HepG2 (cell line): ENCODE measurements around the gene TUBA4B. TPM values are rescaled to one million over a fixed set of nuclear protein-coding genes. Genes with fewer than 3 reads are reported as not detected.

ENCODE experiments used
- ATAC-seq: fragments of 200-7000 bp; cut with Tn5 transposase; 3 replicates; pipeline ENCODE4 v1.9.1; 2020; ENCODE audit warnings: mild to moderate bottlenecking, moderate library complexity
- BruUV-seq: library from RNA; stranded (reverse); fragments of 400-500 nt; replicated peaks from 2 replicates; lab custom pipeline; 2021; lab: Mats Ljungman, UMichigan
- CTCF ChIA-PET: fragments of 300-600 bp; formaldehyde crosslinking; extraction: SDS; loops from one replicate; lab custom pipeline; 2021; ENCODE audit warnings: low total read pairs, inconsistent platforms, low intra/inter-chr PET ratio; lab: Yijun Ruan, JAX
- POLR2A ChIA-PET: fragments of 350-600 bp; sonication (Branson Sonifier 250); formaldehyde crosslinking; loops from one replicate; lab custom pipeline; 2020; ENCODE audit warnings: antibody characterized with exemption, inconsistent platforms; lab: Yijun Ruan, JAX
- DNase-seq: peaks from one replicate; pipeline ENCODE4 v3.0.0-alpha.2; 2015; ENCODE audit warnings: low spot score
- FAIRE-seq: peaks from 3 replicates; lab custom pipeline; 2011; peaks lifted over from hg19 to GRCh38; lab: Jason Lieb, UNC
- H2AFZ ChIP-seq: one replicate; pipeline ENCODE4 v1.6.1; 2011; ENCODE audit warnings: low read length, inconsistent platforms
- H3K27ac ChIP-seq: fragments of 300-600 bp; 3 replicates; pipeline ENCODE4 v1.8.0; 2011; ENCODE audit warnings: mixed run types, mild to moderate bottlenecking, mixed read lengths, low read length, inconsistent platforms; ENCODE audit not compliant: insufficient read depth; ENCODE audit errors: extremely low read length
- H3K27me3 ChIP-seq, 2 experiments: fragments of 200-600 bp in 1 of 2; 2 replicates in 1 of 2; 3 replicates in 1 of 2; pipeline versions ENCODE4 v1.6.0 to v1.8.0; 2011; ENCODE audit warnings: low read length in 2 of 2, mild to moderate bottlenecking in 2 of 2, moderate library complexity in 2 of 2, inconsistent platforms in 1 of 2; ENCODE audit not compliant: insufficient read depth in 2 of 2, control insufficient read depth in 1 of 2
- H3K36me3 ChIP-seq, 2 experiments: fragments of 200-600 bp in 1 of 2; replicated peaks in 1 of 2; 2 replicates in 1 of 2; 3 replicates in 1 of 2; pipeline versions ENCODE4 v1.5.1 to v1.8.0; 2011; ENCODE audit warnings: low read length in 2 of 2, inconsistent platforms in 1 of 2; ENCODE audit not compliant: insufficient read depth in 2 of 2, control insufficient read depth in 1 of 2
- H3K4me1 ChIP-seq: 2 replicates; pipeline ENCODE4 v1.5.1; 2012; ENCODE audit warnings: low read length, inconsistent platforms; ENCODE audit not compliant: insufficient read depth
- H3K4me2 ChIP-seq: 2 replicates; pipeline ENCODE4 v1.6.0; 2011; ENCODE audit warnings: low read depth, low read length, inconsistent platforms
- H3K4me3 ChIP-seq, 3 experiments: fragments of 200-600 bp in 1 of 3; sonication (generic), shearing (Covaris generic) in 1 of 3; replicated peaks in 1 of 3; 2 replicates each; pipeline ENCODE4 v1.5.1; 2011 to 2016; ENCODE audit warnings: low read length in 3 of 3, inconsistent platforms in 2 of 3, low read depth in 2 of 3, mild to moderate bottlenecking in 2 of 3, control low read depth in 1 of 3, mixed read lengths in 1 of 3; ENCODE audit not compliant: insufficient read depth in 1 of 3
- H3K79me2 ChIP-seq: one replicate; pipeline ENCODE4 v1.6.1; 2011; ENCODE audit warnings: low read length, inconsistent platforms; ENCODE audit not compliant: insufficient read depth
- H3K9ac ChIP-seq: 2 replicates; pipeline ENCODE4 v1.6.0; 2011; ENCODE audit warnings: mild to moderate bottlenecking, low read depth, low read length, inconsistent platforms; ENCODE audit not compliant: insufficient read depth
- H3K9me3 ChIP-seq: 2 replicates; pipeline ENCODE4 v1.5.1; 2012; ENCODE audit warnings: mild to moderate bottlenecking, low read length
- H4K20me1 ChIP-seq: 2 replicates; pipeline ENCODE4 v1.6.0; 2011; ENCODE audit warnings: inconsistent platforms, mild to moderate bottlenecking, low read length, moderate library complexity; ENCODE audit not compliant: insufficient read depth
- MIXL1 ChIP-seq: IDR thresholded peaks from 2 replicates; pipeline ENCODE4 v1.6.1; 2016
- NAIF1 ChIP-seq: sonication (generic); formaldehyde crosslinking; IDR thresholded peaks from 2 replicates; pipeline ENCODE4 v1.5.0; 2020; ENCODE audit warnings: mild to moderate bottlenecking, missing genetic modification reagents, borderline replicate concordance
- ZFP37 ChIP-seq: sonication (generic); formaldehyde crosslinking; IDR thresholded peaks from 2 replicates; pipeline ENCODE4 v1.4.0; 2020; ENCODE audit warnings: missing genetic modification reagents, borderline replicate concordance
- ZNF768 ChIP-seq: sonication (generic); formaldehyde crosslinking; IDR thresholded peaks from 2 replicates; pipeline ENCODE4 v1.4.0; 2020; ENCODE audit warnings: missing genetic modification reagents
- ZNF775 ChIP-seq: sonication (generic); formaldehyde crosslinking; IDR thresholded peaks from 2 replicates; pipeline ENCODE4 v1.4.0; 2020; ENCODE audit warnings: missing genetic modification reagents, mild to moderate bottlenecking, moderate library complexity, borderline replicate concordance
- WGBS: methylation state at CpG from one replicate; pipeline ENCODE4 v1.1.6; 2017; ENCODE audit warnings: low lambda C conversion rate; 5-methylcytosine and 5-hydroxymethylcytosine counted together
- in situ Hi-C: cut with HindIII; loops from 2 replicates; pipeline ENCODE4 v1.10.0; 2017; ENCODE audit warnings: low pct_unique_long_range_greater_than_20kb; ENCODE audit not compliant: extremely low pct_ligation_motif_present
- intact Hi-C: fragments of 100-400 bp; cut with micrococcal nuclease; formaldehyde crosslinking; loops from one replicate; pipeline ENCODE4 v1.10.0; 2022; ENCODE audit not compliant: unreplicated experiment
- polyA plus RNA-seq, 8 experiments: library from polyadenylated mRNA; depleted of rRNA in 3 of 8; stranded (reverse) in 7 of 8; unstranded in 1 of 8; fragments of >200 nt; fragmentation: Illumina TruSeq in 4 of 8; extraction: Trizol in 4 of 8; gene quantifications; 2 replicates each; pipeline versions ENCODE4 v1.2.1 to v1.2.3, GENCODE V29; 2011 to 2016; ENCODE audit warnings: low read depth in 4 of 8, missing spikeins in 1 of 8, mixed read lengths in 1 of 8; ENCODE audit not compliant: insufficient read depth in 1 of 8
- total RNA-seq, 5 experiments: library from RNA; depleted of rRNA; stranded (reverse); fragments of >200 nt; fragmentation: Illumina TruSeq; extraction: Trizol; gene quantifications; 2 replicates each; pipeline ENCODE4 v1.2.3, GENCODE V29; 2016; ENCODE audit warnings: low read depth in 1 of 5

Gene TUBA4B
- total and polyA plus RNA-seq, 2 of the 13 experiments (the other 11 are each of a cell fraction or from before 2014, with no cell fraction given), result 0.18 to 0.22 TPM

- Histone ChIP-seq H3K79me2 (no peaks in the 10 kb centered on the region), H3K9me3 (no peaks in the 10 kb centered on the region), H3K9ac (no peak overlapping the region), H3K27me3 (peaks cover 12 to 83% of the 10 kb centered on the region in 2 experiments), H3K27ac (no peak overlapping the region), H4K20me1 (no peaks in the 10 kb centered on the region; the same call in 1 of the 2 replicates), H2AFZ (no peak overlapping the region), H3K36me3 (no peaks in the 10 kb centered on the region), H3K4me1 (peaks cover 42% of the 10 kb centered on the region), H3K4me3 (no peak overlapping the region), H3K4me2 (no peak overlapping the region)
- POLR2A ChIA-PET, result interaction anchor here (1.4 kb wide), 1 partner anchor 49 kb away, joined by 3 read pairs; no protein-coding TSS in a partner anchor
- 56% methylated on average over 14 of the region's 14 CpGs for WGBS
- TF ChIP-seq ZNF775 (CRISPR knock-in tag), result no peak
- TF ChIP-seq ZFP37, result 0 out of 2 replicates have a peak, but pooled peaks have one; percentile 2
- TF ChIP-seq ZNF768 (CRISPR knock-in tag), result 0 out of 2 replicates have a peak, but pooled peaks have one; percentile 13
- TF ChIP-seq MIXL1 (CRISPR knock-in tag), result no peak
- no peak for TF ChIP-seq NAIF1
- BruUV-seq, result no TSS peak
- in situ Hi-C loops (loop anchor here (5.0 kb wide), 1 partner anchor 126 kb away; the partner anchor contains the start of gene SLC23A3), intact Hi-C loops (loop anchor here (1.0 to 10.0 kb wide), 4 partner anchors 121 to 241 kb away; partner anchors contain the start of gene CNPPD1)
- peak; percentile 11; the same call in 2 of the 3 replicates for ATAC-seq
- CTCF ChIA-PET, result interaction anchor here (1.3 to 2.9 kb wide), 4 partner anchors 20 to 143 kb away, joined by 5 to 28 read pairs (median 15); partner anchors contain the start of genes DNAJB2 and NHEJ1
- no peak for DNase-seq
- no peak for FAIRE-seq
Observed at GRCh38 chr2:219297766-219298456, 44.9 kb downstream of the TUBA4B start.
